HG03457 (cell line): ENCODE measurements around the gene HIVEP1.

Experiments used
- ATAC-seq: cut with Tn5 transposase; IDR thresholded peaks from one replicate; pipeline ENCODE4 v1.9.1; 2021; ENCODE audit warnings: moderate number of reproducible peaks; ENCODE audit not compliant: unreplicated experiment

Gene HIVEP1

GRCh38 chr6:12115001-12115400 is 102.9 kb downstream of the HIVEP1 start:
- no peak for ATAC-seq

DNA sequence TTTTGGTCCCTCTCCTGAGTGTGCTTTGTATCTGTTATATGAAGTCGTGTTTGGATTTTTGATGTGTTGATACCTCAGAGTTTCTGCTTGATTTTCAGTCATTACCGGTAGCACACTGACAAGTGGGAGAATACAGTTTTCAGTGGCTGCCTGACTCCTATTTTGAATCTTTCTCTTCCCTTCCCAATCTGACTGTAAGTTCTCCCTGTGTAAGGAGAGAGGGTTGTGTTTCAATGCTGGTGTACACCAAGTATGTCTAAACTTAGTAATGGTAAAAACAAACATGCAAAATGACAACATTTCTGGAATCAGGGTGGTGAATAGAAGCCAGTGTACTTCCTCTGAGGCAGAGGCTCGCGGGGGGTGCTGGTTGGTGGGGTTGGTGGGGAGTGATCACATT is 103.4 kb downstream of the HIVEP1 start:
- ATAC-seq, result no peak

- ATAC-seq, result no peak
Observed at GRCh38 chr6:12116264-12116800, 104.2 kb downstream of the HIVEP1 start.

DNA sequence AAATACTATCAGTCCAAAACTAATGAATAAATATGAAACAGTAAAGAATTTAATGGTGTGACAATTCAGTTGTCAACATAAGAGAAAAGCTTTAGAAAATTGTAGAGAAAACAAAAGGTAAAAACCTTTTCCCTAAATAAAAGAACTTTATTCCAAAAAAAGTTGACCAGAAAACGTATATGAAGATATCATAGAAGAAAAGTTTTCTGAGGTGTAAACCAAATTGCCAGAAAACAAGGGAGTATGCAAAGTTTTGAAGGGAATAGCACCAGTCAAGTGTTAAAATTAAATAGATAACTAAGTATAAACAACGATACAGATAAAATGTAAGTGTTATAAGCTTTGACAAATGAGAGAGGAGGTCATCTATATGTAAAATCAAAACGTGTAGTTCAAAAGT is 104.9 kb downstream of the HIVEP1 start:
- ATAC-seq, result no peak

- ATAC-seq, result no peak
Observed at GRCh38 chr6:12118607-12119006, 106.5 kb downstream of the HIVEP1 start.

DNA sequence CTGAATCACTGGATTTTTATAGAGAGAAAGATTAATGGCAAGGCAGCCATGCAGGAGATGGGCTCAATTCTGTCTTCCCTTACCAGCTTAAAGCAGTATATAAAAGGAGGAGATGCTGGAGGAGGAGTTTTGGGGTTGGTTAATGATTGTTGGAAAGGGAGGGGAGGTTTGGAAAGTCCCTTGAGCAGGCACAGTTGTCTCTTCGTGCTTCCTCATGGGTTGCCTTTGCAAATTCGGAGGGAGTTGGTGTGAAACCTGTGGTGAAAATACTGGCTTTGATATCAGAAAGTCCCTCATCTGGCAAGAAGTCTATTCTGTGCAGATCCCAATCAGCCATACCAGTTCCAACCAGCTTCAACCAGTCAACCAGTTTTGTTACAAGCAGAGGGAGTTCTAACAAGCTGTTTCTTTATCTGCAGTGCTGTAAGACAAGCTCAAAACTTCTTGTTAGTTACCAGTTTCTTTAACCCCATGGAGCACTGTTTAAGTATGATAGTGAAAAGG is 107.0 kb downstream of the HIVEP1 start:
- peak; percentile 72 for ATAC-seq

- ATAC-seq, result no peak
Observed at GRCh38 chr6:12125396-12125795, 113.3 kb downstream of the HIVEP1 start.

- no peak for ATAC-seq
Observed at GRCh38 chr6:12126051-12126450, 113.9 kb downstream of the HIVEP1 start.

GRCh38 chr6:12129523-12129922 is 117.4 kb downstream of the HIVEP1 start:
- ATAC-seq, result no peak

DNA sequence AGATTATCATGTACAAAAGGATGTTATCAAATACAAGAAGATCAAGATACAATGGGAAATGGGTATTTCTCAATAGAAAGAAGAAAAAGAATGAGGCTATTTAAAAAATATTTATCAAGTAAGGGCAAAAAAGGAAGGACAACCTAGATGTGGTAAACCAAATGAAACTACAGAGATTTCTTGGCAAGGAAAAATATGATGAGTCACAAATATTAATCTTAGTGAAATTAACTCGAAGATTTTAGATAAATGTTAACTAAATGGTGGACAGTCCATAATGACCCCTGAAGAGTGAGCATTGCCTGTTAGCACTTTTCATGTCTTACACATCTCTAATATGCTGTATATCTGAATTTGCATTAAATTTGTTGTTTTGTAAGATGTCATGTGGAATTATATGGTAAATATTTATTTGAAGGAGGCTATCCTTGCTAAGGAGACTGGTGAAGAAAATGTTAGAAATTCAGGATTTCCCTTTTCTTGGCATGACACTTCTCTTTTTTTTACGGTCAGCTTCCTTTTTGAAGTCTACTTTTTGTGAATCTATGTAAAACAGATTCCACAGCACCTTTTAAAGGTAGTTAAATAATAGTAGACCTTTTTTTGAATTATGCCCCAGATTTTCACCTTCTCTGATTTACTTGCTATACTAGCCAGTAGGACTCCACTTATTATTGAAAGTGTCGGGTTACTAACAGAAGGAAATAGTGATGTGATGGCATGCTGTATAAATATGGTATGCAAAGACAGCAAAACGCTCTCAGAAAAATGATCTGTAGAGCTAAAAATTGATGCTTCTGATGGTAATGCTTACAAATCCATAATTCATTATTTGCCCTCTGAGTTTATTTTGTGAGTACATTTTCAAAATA is 120.5 kb downstream of the HIVEP1 start:
- ATAC-seq, result no peak

DNA sequence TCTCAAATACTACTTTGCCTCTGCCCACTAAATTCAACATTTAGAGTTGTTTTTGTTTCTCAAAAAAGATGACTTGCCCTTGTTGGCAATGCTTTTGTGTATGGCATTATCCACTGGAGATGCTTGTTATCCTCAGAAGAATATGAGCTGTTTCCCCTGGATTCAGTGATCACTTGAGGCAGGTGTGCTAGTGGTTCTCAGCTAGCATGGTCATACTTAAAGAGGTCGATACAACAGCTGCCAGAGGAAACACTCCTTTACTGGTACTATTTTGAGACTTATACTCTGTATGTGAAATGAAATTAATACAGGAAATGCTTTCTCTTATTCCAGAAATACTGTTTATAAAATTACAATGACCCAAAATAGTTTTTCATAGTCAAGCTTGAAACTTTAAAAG is 122.5 kb downstream of the HIVEP1 start:
- no peak for ATAC-seq

- ATAC-seq, result no peak
Observed at GRCh38 chr6:12134991-12135390, 122.9 kb downstream of the HIVEP1 start.

- ATAC-seq, result no peak
Observed at GRCh38 chr6:12136905-12137304, 124.8 kb downstream of the HIVEP1 start.

GRCh38 chr6:12137480-12137879 is 125.4 kb downstream of the HIVEP1 start:
- no peak for ATAC-seq

GRCh38 chr6:12138381-12138780 is 126.3 kb downstream of the HIVEP1 start:
- no peak for ATAC-seq

GRCh38 chr6:12138936-12139335 is 126.8 kb downstream of the HIVEP1 start:
- no peak for ATAC-seq

GRCh38 chr6:12147557-12148316 is 135.6 kb downstream of the HIVEP1 start:
- no peak for ATAC-seq

DNA sequence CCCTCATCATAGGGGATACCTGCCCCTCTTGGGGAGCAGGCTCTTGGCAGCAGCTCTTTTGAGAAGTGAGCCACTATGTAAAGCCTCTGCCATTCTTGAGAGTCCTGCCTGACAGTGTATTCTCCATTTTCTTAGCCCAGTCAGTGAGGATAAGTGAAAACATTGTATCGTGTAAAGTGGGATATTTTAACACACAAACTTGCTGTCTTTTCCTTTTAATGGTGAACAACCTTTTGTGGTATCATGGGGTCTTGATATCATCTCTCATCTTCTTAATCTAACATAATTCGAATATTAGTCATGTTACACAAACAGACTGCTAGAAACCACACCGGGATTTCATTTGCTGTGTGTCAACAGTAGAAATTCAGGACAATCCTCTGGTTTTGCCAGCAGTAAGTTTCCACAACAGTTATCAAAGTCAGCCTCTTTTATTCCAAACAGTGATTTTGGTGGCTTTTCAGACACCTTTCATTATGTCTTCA is 136.2 kb downstream of the HIVEP1 start:
- no peak for ATAC-seq

GRCh38 chr6:12148841-12149240 is 136.7 kb downstream of the HIVEP1 start:
- no peak for ATAC-seq

- no peak for ATAC-seq
Observed at GRCh38 chr6:12149944-12150510, 137.9 kb downstream of the HIVEP1 start.

DNA sequence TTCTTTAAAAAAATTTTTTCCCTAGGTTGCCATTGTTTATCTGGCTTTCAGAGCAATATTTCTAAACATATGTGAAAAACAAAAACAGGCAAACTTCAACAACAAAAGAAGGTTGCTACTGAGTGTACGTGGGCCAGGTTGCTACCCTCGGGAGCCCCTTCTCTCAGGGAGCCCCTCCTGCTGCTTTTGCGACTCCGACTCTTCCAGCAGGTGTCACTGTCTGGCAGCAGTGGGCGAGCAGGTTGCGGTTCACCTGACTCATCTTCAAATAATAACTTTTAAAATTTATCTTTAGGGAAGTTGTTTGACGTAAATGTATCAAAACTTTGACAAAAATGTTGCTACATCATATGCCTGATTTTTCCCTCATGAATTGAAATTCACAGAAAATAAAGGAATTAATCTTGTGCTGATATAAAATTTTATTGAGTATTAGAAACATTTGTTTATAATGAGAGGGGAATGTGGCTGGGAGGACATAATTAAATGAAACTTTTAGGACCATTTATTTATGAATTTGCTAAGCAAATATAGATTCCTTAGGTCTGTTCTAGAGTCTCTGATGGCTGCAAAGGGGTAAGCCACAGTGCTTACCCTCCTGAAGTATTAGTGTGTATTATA is 138.8 kb downstream of the HIVEP1 start:
- no peak for ATAC-seq
